ENCODE results near the gene BRCA2. TPM values are rescaled to one million over a fixed set of nuclear protein-coding genes. Genes with fewer than 3 reads are reported as not detected.

BRCA2 gene
- total RNA-seq, 4 donors from 2014 or later, result 0.49 to 2.1 (median 0.90) TPM

GRCh38 chr13:32381539-32381938 lies 66.2 kb downstream of the BRCA2 start:
- 79 to 85% methylated on average over 3 of the region's 3 CpGs for WGBS, 2 donors
- no peak for DNase-seq (ENCODE audit: low spot score in 2 of 2)
- H3K4me3 ChIP-seq (ENCODE audit: low read depth, poor library complexity, severe bottlenecking), result no peak overlapping the region
- intact Hi-C loops (cut with DNase I; ENCODE audit: low total_unique reads), result no loop called here
- TF ChIP-seq POLR2A (IDR thresholded peaks at IDR 0.05), result no peak
- TF ChIP-seq CTCF (IDR thresholded peaks at IDR 0.05), result no peak

DNA sequence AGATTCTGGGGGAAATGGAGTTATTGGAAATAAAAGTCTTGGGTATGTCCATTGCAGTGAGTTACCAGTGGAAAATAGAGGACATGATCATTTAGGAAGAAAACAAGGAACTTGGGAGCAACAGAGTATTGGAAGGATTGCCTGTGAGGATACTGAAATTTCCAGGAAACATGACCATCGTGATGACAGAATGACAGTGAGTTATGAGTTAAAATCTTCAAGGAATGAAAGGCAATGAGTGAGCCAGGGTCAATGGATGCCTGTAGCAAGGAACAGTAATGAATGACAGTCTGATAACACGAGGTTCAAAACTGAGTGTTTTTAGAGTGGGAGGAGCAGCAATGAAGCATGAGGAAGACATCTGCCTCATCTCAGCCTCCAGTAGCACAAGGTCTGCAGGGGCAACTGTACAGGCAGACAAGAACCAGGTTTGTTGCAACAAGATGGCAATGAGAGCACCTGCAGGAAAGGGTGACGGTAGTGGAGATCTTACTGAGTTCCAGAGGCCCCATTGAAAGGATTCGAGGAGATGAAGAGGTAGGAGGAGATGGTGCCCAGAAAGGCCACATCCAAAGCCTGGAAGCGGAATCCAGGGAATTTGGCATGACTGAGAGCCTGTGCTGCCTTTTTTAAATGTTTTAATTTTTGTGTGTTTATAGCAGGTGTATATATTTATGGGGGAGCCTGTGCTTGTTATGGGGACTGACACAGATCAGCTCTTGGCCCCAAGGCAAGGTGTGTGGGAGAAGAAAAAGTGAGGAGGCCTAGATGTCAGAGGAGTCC lies 68.7 kb downstream of the BRCA2 start:
- TF ChIP-seq CTCF (IDR thresholded peaks at IDR 0.05), result no peak
- TF ChIP-seq POLR2A (IDR thresholded peaks at IDR 0.05), result no peak
- WGBS, 2 donors, result 79 to 87% methylated on average over 5 of the region's 5 CpGs
- H3K4me3 ChIP-seq (ENCODE audit: low read depth, poor library complexity, severe bottlenecking), result no peak overlapping the region
- DNase-seq (ENCODE audit: low spot score in 2 of 2), result no peak
- intact Hi-C loops (cut with DNase I; ENCODE audit: low total_unique reads), result no loop called here

DNA sequence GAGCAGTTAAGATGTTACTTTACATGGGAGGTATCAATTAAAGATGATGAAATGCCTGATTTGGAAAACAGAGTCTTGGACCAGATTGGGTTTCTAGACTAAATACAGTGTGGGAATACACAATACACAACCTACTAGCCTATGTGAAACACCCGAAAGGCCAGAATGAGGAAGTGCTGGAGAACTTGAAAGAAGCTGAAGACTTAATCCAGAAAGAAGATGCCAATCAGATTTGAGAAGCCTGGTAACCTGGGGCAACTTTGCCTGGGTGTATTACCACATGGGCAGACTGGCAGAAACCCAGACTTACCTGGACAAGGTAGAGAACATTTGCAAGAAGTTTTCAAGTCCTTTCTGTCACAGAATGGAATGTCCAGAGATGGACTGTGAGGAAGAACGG lies 69.4 kb downstream of the BRCA2 start:
- no peak overlapping the region for H3K4me3 ChIP-seq (ENCODE audit: low read depth, poor library complexity, severe bottlenecking)
- DNase-seq (ENCODE audit: low spot score in 2 of 2), result no peak
- intact Hi-C loops (cut with DNase I; ENCODE audit: low total_unique reads), result no loop called here
- TF ChIP-seq CTCF (IDR thresholded peaks at IDR 0.05) (no peak), POLR2A (IDR thresholded peaks at IDR 0.05) (no peak)
- 51 to 56% methylated on average over 2 of the region's 2 CpGs for WGBS, 2 donors

- intact Hi-C loops (cut with DNase I; ENCODE audit: low total_unique reads), result no loop called here
- no peak for DNase-seq (ENCODE audit: low spot score in 2 of 2)
- no peak overlapping the region for H3K4me3 ChIP-seq (ENCODE audit: low read depth, poor library complexity, severe bottlenecking)
- TF ChIP-seq POLR2A (IDR thresholded peaks at IDR 0.05) (no peak), CTCF (IDR thresholded peaks at IDR 0.05) (no peak)
These were observed 70.1 kb downstream of the BRCA2 start for GRCh38 chr13:32385410-32385809.

- WGBS, 2 donors, result 50 to 70% methylated on average over 4 of the region's 4 CpGs
- H3K4me3 ChIP-seq (ENCODE audit: low read depth, poor library complexity, severe bottlenecking), result no peak overlapping the region
- no peak for DNase-seq (ENCODE audit: low spot score in 2 of 2)
- no peak for TF ChIP-seq CTCF (IDR thresholded peaks at IDR 0.05)
- no peak for TF ChIP-seq POLR2A (IDR thresholded peaks at IDR 0.05)
- intact Hi-C loops (cut with DNase I; ENCODE audit: low total_unique reads), result no loop called here
These were observed 74.7 kb downstream of the BRCA2 start for GRCh38 chr13:32390048-32390447.

- DNase-seq (ENCODE audit: low spot score in 2 of 2), result no peak
- 64 to 80% methylated on average over 1 of the region's 1 CpG for WGBS, 2 donors
- intact Hi-C loops (cut with DNase I; ENCODE audit: low total_unique reads), result no loop called here
- no peak for TF ChIP-seq CTCF (IDR thresholded peaks at IDR 0.05)
- TF ChIP-seq POLR2A (IDR thresholded peaks at IDR 0.05), result no peak
- no peak overlapping the region for H3K4me3 ChIP-seq (ENCODE audit: low read depth, poor library complexity, severe bottlenecking)
These were observed 75.2 kb downstream of the BRCA2 start for GRCh38 chr13:32390484-32390883.
